ENCODE results near the gene CSRNP3. TPM values are rescaled to one million over a fixed set of nuclear protein-coding genes. Genes with fewer than 3 reads are reported as not detected.

Gene CSRNP3
- total RNA-seq, 1 experiment from 2014 or later, result 0.05 TPM

- ChIA-PET POLR2A (no interaction called here), CTCF (no interaction called here), RAD21 (ENCODE audit: low non-redundant PET in 1 of 2, low total read pairs in 2 of 2, uncharacterized antibody in 2 of 2, unreplicated experiment in 2 of 2) (no interaction called here)
- intact Hi-C loops (cut with micrococcal nuclease), result no loop called here
- DNase-seq (ENCODE audit: low read depth, low spot score), result no peak
- BruUV-seq (replicated peaks), result no TSS peak
- H3K9ac ChIP-seq (ENCODE audit: low read length), result no peak overlapping the region
- ATAC-seq, result no peak
- H3K27ac ChIP-seq (ENCODE audit: low read depth, low read length), result no peak overlapping the region
- no peaks in the 10 kb centered on the region for H3K79me2 ChIP-seq (ENCODE audit: insufficient read depth, low read length)
- TF ChIP-seq EGR1 (IDR thresholded peaks at IDR 0.05; ENCODE audit: low read depth) (no peak), POLR2AphosphoS5 (IDR thresholded peaks at IDR 0.05; ENCODE audit: low read depth, low read length) (no peak), ZNF274 (IDR thresholded peaks at IDR 0.05; ENCODE audit: low read depth, low read length) (no peak), CBX3 (IDR thresholded peaks at IDR 0.05; ENCODE audit: low read depth) (no peak), SIN3A (IDR thresholded peaks at IDR 0.05; ENCODE audit: low read depth) (no peak), ZBTB33 (IDR thresholded peaks at IDR 0.05; ENCODE audit: extremely low read depth, insufficient replicate concordance, low read length) (no peak), RAD21 (IDR thresholded peaks at IDR 0.05; ENCODE audit: low read depth) (no peak), ZFX (IDR thresholded peaks at IDR 0.05) (no peak), EZH2 (IDR thresholded peaks at IDR 0.05) (no peak), JUND (IDR thresholded peaks at IDR 0.05) (no peak)
- no peak overlapping the region for H2AFZ ChIP-seq (ENCODE audit: low read depth, low read length, poor library complexity, severe bottlenecking)
- peaks cover 7% of the 10 kb centered on the region; the same call in 1 of the 2 replicates for H3K27me3 ChIP-seq (ENCODE audit: insufficient read depth, low read length)
- no peaks in the 10 kb centered on the region for H3K9me2 ChIP-seq (ENCODE audit: insufficient read depth)
- no peaks in the 10 kb centered on the region for H3K36me3 ChIP-seq (ENCODE audit: control insufficient read depth in 1 of 2, insufficient read depth in 2 of 2, low read length in 2 of 2)
- H3K4me2 ChIP-seq (ENCODE audit: low read length), result no peak overlapping the region
- no peaks in the 10 kb centered on the region; the same call in 1 of the 2 replicates for H4K20me1 ChIP-seq (ENCODE audit: insufficient read depth)
- H3K4me1 ChIP-seq (ENCODE audit: control insufficient read depth in 1 of 2, insufficient read depth in 2 of 2, low read length in 2 of 2), result no peaks in the 10 kb centered on the region
- no peaks in the 10 kb centered on the region for H3K9me3 ChIP-seq (ENCODE audit: control insufficient read depth in 1 of 2, insufficient read depth in 1 of 2, low read depth in 1 of 2, low read length in 2 of 2)
- no peak overlapping the region for H3K4me3 ChIP-seq (replicated peaks in 1 of 2; ENCODE audit: low read depth in 1 of 2, low read length in 2 of 2)
Measured at GRCh38 chr2:165475277-165476004, 5.9 kb downstream of the CSRNP3 start.
